ENCODE results near the gene FBF1. TPM values are rescaled to one million over a fixed set of nuclear protein-coding genes. Genes with fewer than 3 reads are reported as not detected.

Gene FBF1
- total RNA-seq, 6 experiments from 2014 or later, result 0.86 to 3.1 (median 2.7) TPM

- Histone ChIP-seq H3K27ac (peak overlapping the region; percentile 67 to 89 (median 76)), H3K27me3 (no peaks in the 10 kb centered on the region), H3K4me3 (peak overlapping the region; percentile 61 to 70 (median 66)), H3K36me3 (peaks cover 0 to 7% (median 0%) of the 10 kb centered on the region in 4 donors), H3K4me1 (peaks cover 0 to 33% (median 9%) of the 10 kb centered on the region in 4 donors), H3K9me3 (no peaks in the 10 kb centered on the region)
- DNase-seq (peak; percentile 76 to 83 (median 83)), ATAC-seq (peak; percentile 19 to 71 (median 54))
- TF ChIP-seq CTCF (IDR thresholded peaks at IDR 0.05) (peak; percentile 27 to 44 (median 36)), POLR2A (IDR thresholded peaks at IDR 0.05) (no peak)
- intact Hi-C loops (cut with DNase I), result no loop called here
- 0% methylated on average over 8 of the region's 56 CpGs for WGBS (ENCODE audit: insufficient coverage, low coverage, low lambda C conversion rate, missing lambda C conversion rate)
These were observed 63.1 kb downstream of the FBF1 start for GRCh38 chr17:75877752-75878173.

DNA sequence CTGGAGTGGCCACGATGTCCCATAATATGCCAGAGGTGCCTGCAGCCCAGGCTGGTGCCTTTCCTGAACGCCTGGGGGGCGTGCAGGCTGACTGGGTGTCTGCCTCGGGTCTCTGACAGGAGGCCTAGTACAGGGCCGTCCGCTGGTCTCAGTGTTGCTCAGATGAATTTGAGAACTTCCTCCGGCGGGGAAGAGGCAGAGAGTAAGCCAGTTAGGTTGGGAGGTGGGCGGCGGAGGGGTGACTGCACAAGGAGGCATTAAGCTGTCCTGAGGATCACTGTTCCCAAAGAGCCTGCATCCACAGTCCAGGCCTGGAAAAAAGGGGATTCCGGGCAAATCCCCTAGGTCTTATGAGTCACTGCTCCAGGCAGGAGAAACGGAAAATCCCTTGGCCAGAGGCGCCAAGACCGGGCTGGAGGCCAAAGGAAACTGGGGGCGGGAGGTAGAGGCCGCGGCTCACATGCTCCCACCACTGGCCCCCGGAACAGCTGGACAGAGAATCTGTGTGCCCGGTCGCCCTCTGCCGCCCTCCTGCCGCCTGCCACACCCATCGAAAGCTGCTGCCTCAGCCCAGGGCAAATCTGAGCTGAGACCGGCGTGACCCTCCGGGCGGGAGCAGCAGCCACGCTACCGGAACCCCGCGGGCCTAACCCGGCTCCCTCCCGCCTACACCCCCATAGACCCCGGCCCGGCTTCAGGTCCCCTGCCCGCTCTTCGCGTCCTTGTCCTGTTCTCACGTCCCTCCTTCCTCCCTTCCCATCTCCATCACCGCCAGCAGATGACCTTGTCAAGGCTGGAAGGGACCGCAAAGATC lies 63.7 kb downstream of the FBF1 start:
- peak; percentile 62 to 67 (median 64) for ATAC-seq
- intact Hi-C loops (cut with DNase I), result no loop called here

GRCh38 chr17:75876190-75876937 lies 64.5 kb downstream of the FBF1 start:
- DNase-seq (peak; percentile 81 to 88 (median 82)), ATAC-seq (peak; percentile 49 to 73 (median 64))
- WGBS (ENCODE audit: insufficient coverage, low coverage, low lambda C conversion rate, missing lambda C conversion rate), result 28% methylated on average over 3 of the region's 26 CpGs
- Histone ChIP-seq H3K27me3 (no peaks in the 10 kb centered on the region), H3K4me3 (peak overlapping the region; percentile 61 to 70 (median 66)), H3K9me3 (no peaks in the 10 kb centered on the region), H3K36me3 (peaks cover 0 to 7% (median 0%) of the 10 kb centered on the region in 4 donors), H3K4me1 (peaks cover 0 to 38% (median 9%) of the 10 kb centered on the region in 4 donors), H3K27ac (peak overlapping the region; percentile 67 to 89 (median 76))
- intact Hi-C loops (cut with DNase I), result no loop called here
- TF ChIP-seq POLR2A (IDR thresholded peaks at IDR 0.05) (no peak), CTCF (IDR thresholded peaks at IDR 0.05) (no peak)

More for the DNA sequence above, 63.7 kb downstream of the FBF1 start:
- Histone ChIP-seq H3K36me3 (peaks cover 0 to 7% (median 0%) of the 10 kb centered on the region in 4 donors), H3K27me3 (no peaks in the 10 kb centered on the region), H3K9me3 (no peaks in the 10 kb centered on the region), H3K4me1 (peaks cover 0 to 38% (median 9%) of the 10 kb centered on the region in 4 donors), H3K4me3 (peak overlapping the region; percentile 61 to 70 (median 66)), H3K27ac (peak overlapping the region; percentile 67 to 89 (median 76))
- 2% methylated on average over 9 of the region's 41 CpGs for whole genome bisulfite sequencing (ENCODE audit: insufficient coverage, low coverage, low lambda C conversion rate, missing lambda C conversion rate)
- TF ChIP-seq POLR2A (IDR thresholded peaks at IDR 0.05) (no peak), CTCF (IDR thresholded peaks at IDR 0.05) (peak in 1 of 4 donors; percentile 9)
- peak; percentile 88 to 92 (median 90) for DNase-seq

GRCh38 chr17:75875940-75876189 lies 65.0 kb downstream of the FBF1 start:
- H3K36me3 ChIP-seq, result peaks cover 0 to 7% (median 0%) of the 10 kb centered on the region in 4 donors
- intact Hi-C loops (cut with DNase I), result no loop called here
- 0% methylated on average over 1 of the region's 5 CpGs for WGBS (ENCODE audit: insufficient coverage, low coverage, low lambda C conversion rate, missing lambda C conversion rate)
- DNase-seq (no peak), ATAC-seq (peak in 3 of 4 donors; percentile 19 to 52 (median 45))
- no peaks in the 10 kb centered on the region for H3K9me3 ChIP-seq
- peak overlapping the region; percentile 67 to 89 (median 76) for H3K27ac ChIP-seq
- peak overlapping the region; percentile 61 to 70 (median 66) for H3K4me3 ChIP-seq
- no peaks in the 10 kb centered on the region for H3K27me3 ChIP-seq
- TF ChIP-seq CTCF (IDR thresholded peaks at IDR 0.05) (no peak), POLR2A (IDR thresholded peaks at IDR 0.05) (peak; percentile 9)
- peaks cover 0 to 38% (median 9%) of the 10 kb centered on the region in 4 donors for H3K4me1 ChIP-seq

All from right lobe of liver (tissue), 6 donors.